ENCODE measurements around the gene P2RY12.
"Not testable (repeated sequence)": the region's sequence is repeated elsewhere in the genome, so short reads cannot be mapped to it uniquely, and the experiment has no call there.

The P2RY12 gene

DNA sequence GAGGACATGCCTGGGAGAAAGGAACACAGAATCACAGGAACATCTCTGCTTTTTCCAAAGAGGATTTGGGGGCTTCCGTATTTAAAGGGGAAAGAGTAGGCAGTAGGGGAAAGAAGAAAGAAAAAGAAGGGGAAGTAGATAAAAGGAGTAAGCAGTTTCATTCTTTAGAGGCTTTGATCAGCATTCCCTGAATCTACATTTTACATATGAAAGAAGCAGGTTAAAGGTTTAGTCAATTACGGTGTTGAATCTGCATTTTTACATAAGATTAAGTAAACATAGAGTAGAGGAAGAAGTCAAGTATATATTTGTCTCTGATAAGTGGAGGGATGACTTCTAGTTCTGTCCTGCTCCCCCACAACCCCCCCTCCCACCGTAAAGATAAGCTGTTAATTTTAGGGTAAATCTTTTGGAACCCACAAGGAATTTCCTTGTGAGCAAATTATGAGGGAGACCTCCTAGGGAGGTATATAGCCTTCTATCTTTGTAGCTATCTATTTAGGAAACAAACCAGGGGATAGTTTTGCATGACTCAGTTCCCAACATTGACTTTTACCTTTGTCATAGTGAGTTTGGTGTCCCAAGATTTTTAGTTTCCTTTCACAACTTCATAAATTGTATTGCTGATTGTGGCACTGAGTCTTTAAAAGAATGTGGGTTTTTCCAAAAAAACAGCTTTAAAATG lies 8.7 kb upstream of the P2RY12 start:
- DNase-seq (ENCODE audit: low read depth in 2 of 2, low spot score in 1 of 2) = no peak

GRCh38 chr3:151392191-151392590 lies 7.6 kb upstream of the P2RY12 start:
- DNase-seq (ENCODE audit: low read depth in 2 of 2, low spot score in 1 of 2) = not testable (repeated sequence)

DNA sequence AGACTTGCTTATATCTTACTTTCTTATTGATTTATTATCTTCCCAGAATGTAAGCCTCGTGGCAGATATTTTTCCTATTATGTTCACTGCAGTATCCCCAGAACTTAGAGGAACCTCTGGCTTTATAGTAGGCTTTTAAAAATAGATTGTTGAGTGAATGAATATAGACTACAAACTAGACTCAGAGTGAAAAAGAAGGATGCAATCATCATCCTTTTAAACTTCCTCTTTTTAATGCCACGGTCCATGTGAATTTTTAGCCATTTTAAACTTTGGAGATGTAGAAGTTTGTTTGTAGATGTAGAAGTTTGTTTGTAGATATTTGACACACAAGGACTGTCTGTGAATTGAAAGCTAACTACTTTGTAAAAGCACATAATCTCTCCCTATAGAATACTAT lies 7.2 kb upstream of the P2RY12 start:
- no peak for DNase-seq (ENCODE audit: low read depth in 2 of 2, low spot score in 1 of 2)

DNA sequence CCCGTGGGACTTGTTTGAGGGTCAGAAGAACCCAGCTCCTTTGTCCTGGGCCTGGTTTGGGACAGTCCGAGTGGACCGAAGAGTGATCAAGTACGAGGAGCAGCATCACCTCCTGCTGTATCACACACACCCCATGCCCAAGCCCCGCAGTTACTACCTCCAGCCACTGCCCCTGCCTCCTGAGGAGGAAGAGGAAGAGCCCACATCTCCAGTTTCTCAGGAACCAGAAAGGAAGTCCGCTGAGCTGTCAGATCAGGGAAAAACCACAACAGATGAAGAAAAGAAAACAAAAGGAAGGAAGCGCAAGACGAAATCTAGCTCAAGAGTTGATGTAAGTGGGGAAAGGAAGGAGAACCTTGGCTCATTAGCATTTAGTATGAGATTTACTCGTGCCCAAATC lies 3.3 kb upstream of the P2RY12 start:
- no peak for DNase-seq (ENCODE audit: low read depth in 2 of 2, low spot score in 1 of 2)

- DNase-seq (ENCODE audit: low read depth in 2 of 2, low spot score in 1 of 2) = no peak
These were observed 2.9 kb upstream of the P2RY12 start for GRCh38 chr3:151387432-151387831.

- DNase-seq (ENCODE audit: low read depth in 2 of 2, low spot score in 1 of 2) = no peak
These were observed 1.5 kb upstream of the P2RY12 start for GRCh38 chr3:151386056-151386455.

DNA sequence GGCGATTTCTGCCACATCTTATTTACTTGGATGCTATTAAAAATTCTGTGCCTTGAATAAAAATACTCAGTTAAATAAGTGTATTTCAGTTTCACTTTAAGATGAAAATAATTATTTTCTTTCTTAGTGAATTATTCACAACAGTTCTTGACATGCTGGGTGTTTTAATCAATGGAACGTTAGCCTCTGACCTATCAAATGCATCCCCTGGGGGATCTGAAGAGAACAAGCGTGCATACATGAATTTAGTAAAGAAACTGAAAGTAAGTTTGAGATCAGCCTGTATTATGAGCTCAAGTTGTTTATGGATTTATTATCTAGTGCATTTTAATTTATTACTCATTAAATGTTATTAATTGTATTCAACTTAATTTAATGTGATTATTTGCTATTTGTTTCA lies 597 bp downstream of the P2RY12 start:
- DNase-seq (ENCODE audit: low read depth in 2 of 2, low spot score in 1 of 2) = no peak

DNA sequence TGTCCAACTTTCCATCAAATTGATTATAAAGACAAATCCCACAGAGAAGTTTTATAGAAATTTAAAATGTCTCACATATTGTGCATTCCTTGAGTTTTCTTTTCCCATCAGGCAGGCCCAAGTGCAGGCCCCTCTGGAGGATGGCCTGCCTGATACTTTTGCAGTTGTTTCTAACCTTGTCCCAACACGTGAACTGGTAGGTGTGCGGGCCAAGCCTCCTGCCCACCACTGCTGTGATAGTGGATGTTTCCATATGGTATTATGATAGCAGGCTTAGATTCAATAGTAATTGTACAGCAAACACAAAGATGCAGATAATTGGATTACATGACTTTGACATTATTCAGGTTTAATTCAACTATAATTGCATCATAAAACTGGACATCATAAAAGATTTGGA lies 1.4 kb downstream of the P2RY12 start:
- no peak for DNase-seq (ENCODE audit: low read depth in 2 of 2, low spot score in 1 of 2)

- DNase-seq (ENCODE audit: low read depth in 2 of 2, low spot score in 1 of 2) = no peak
These were observed 1.9 kb downstream of the P2RY12 start for GRCh38 chr3:151382671-151383070.

GRCh38 chr3:151379083-151379734 lies 5.3 kb downstream of the P2RY12 start:
- no peak for DNase-seq (ENCODE audit: low read depth in 2 of 2, low spot score in 1 of 2)

- no peak for DNase-seq (ENCODE audit: low read depth in 2 of 2, low spot score in 1 of 2)
These were observed 6.7 kb downstream of the P2RY12 start for GRCh38 chr3:151377768-151378385.

GRCh38 chr3:151372063-151372820 lies 12.3 kb downstream of the P2RY12 start:
- DNase-seq (ENCODE audit: low read depth in 2 of 2, low spot score in 1 of 2) = no peak

- no peak for DNase-seq (ENCODE audit: low read depth in 2 of 2, low spot score in 1 of 2)
These were observed 13.0 kb downstream of the P2RY12 start for GRCh38 chr3:151371526-151371925.

DNA sequence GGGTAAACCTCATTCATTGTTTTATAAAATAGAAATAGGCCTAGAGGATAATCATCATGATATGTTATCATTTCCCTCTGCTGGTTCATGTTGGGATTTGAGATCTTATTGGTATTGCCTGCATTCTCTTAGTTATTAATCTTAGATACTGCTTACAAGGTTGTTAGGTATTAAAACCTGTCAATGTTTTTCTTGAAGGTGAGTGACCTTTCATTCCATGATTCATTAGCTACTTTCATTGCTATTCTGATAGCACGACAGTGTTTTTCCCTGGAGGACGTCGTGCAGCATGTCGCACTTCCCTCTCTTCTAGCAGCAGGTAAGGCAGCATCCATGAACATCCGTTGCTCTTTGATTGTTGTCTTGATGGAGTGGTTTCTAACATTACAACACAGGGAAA lies 17.1 kb downstream of the P2RY12 start:
- no peak for DNase-seq (ENCODE audit: low read depth in 2 of 2, low spot score in 1 of 2)

GRCh38 chr3:151366993-151367392 lies 17.6 kb downstream of the P2RY12 start:
- DNase-seq (ENCODE audit: low read depth in 2 of 2, low spot score in 1 of 2) = no peak

GRCh38 chr3:151362751-151363174 lies 21.8 kb downstream of the P2RY12 start:
- DNase-seq (ENCODE audit: low read depth in 2 of 2, low spot score in 1 of 2) = no peak

DNA sequence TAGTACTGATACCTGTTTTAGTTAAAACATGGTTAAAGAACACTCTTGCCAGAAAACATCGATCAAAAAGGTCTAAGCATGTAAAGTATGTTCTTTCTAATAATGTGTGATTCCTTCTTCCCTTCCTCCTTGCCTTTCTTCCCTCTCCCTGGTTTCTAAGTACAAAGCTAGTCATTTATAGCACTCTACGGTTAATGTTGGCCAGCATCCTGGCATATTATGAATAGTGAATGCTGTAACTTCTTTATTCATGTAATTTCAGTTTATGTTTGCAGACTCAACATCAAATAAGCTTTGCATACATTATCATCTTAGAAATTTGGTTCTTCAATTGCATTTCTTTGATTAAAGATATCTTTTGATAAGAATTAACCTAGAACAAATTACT lies 27.1 kb downstream of the P2RY12 start:
- DNase-seq (ENCODE audit: low read depth in 2 of 2, low spot score in 1 of 2) = no peak

- DNase-seq (ENCODE audit: low read depth in 2 of 2, low spot score in 1 of 2) = no peak
These were observed 27.6 kb downstream of the P2RY12 start for GRCh38 chr3:151356794-151357462.

- DNase-seq (ENCODE audit: low read depth in 2 of 2, low spot score in 1 of 2) = no peak
These were observed 32.9 kb downstream of the P2RY12 start for GRCh38 chr3:151351648-151352047.

DNA sequence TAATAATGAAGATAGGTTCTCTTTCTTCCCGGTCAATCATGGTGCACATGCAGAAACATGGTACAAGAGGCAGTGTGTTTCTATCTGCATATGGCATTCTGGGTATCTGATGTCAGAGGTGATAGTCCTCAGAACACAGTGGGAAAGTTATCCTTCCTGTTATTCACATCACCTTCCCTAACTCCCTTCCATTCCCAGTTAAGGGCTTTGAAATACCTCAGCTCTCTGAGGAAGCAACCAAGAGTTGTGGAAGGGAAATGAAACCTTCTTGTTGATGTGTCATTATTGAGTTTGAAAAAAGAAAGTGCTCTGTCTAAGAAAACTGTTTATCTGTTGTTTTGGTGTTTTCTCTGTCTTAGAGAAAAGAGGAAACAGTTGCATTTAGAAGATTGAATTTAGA lies 33.3 kb downstream of the P2RY12 start:
- DNase-seq (ENCODE audit: low read depth in 2 of 2, low spot score in 1 of 2) = no peak

DNA sequence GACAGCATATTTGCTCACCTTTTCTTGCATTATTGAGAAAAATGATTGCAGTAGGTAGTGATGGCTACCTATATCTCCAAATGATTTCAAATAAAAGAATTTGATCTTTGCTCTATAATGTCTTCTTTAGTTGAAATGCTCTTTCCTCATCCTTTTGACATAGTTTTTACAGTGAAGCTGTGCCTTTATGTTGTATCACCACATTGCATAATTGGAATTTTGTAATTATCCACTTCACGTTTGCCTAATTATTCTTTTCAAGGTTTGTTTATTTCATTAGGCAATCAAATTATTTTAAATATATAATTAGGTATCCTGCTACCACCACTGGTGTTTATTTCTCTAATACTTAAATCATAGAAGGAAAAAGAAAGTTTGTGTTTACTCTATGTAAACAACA lies 33.9 kb downstream of the P2RY12 start:
- DNase-seq (ENCODE audit: low read depth in 2 of 2, low spot score in 1 of 2) = no peak

Data from stimulated activated CD8-positive, alpha-beta memory T cell treated with anti-CD3 and anti-CD28 coated beads, Interleukin-4, amount 100 ng/mL, for 1 hour (primary cell).